ENCODE measurements around the gene ZNF385C.

The ZNF385C gene

DNA sequence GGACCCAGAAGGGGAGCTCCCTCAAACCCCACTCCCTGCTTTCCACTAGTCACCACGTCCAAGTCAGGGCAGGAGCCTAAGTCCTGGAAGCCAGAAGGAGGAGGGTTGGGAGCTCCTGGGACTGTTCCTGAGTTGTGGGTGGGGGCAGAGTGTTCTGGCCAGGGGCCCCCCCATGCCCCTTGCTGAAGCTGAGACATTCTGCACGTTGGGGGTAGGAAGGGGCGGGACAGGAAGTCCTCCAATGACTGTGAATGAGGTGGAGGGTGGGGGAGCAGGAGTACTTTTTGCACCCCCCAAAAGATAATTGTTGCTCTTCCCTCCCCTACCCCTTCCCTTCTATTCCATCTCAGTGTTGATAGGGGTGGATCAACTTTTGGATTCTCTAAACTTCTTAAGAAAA, 26.5 kb downstream of the ZNF385C start:
- DNase-seq = no peak
- TF ChIP-seq, protein P1, sequence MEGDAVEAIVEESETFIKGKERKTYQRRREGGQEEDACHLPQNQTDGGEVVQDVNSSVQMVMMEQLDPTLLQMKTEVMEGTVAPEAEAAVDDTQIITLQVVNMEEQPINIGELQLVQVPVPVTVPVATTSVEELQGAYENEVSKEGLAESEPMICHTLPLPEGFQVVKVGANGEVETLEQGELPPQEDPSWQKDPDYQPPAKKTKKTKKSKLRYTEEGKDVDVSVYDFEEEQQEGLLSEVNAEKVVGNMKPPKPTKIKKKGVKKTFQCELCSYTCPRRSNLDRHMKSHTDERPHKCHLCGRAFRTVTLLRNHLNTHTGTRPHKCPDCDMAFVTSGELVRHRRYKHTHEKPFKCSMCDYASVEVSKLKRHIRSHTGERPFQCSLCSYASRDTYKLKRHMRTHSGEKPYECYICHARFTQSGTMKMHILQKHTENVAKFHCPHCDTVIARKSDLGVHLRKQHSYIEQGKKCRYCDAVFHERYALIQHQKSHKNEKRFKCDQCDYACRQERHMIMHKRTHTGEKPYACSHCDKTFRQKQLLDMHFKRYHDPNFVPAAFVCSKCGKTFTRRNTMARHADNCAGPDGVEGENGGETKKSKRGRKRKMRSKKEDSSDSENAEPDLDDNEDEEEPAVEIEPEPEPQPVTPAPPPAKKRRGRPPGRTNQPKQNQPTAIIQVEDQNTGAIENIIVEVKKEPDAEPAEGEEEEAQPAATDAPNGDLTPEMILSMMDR (IDR thresholded peaks at IDR 0.05; ENCODE audit: low read depth, low read length, missing control alignments) = no peak
- Histone ChIP-seq H3K36me3 (replicated peaks) (no peaks in the 10 kb centered on the region), H3K27me3 (replicated peaks) (peaks cover 12% of the 10 kb centered on the region), H3K4me3 (ENCODE audit: low read depth, low read length) (no peak overlapping the region), H3K27ac (no peak overlapping the region)
- in situ Hi-C loops (cut with HindIII; ENCODE audit: low pct_ligation_motif_present, low sequenced_read_pairs) = no loop called here

DNA sequence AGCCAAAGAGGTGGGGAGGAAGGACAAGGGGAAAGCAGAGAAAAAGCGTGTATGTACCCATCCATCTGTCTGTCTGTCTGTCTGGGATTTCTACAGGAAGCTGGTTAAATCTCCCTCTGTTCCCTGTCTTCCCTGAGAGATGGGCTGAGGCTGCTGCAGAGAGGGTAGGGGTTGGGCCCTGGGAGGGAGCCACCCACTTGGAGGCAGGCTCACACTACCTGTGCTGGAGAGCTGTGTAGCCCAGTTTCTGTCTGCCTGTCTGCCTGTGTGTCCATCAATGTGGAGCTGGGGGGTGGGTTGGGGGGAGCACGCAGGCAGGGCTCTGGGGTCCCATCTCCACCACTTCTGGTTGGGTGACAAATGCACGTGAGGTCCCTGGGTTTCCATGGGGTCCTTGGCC, 29.3 kb downstream of the ZNF385C start:
- H3K27me3 ChIP-seq (replicated peaks) = peaks cover 12% of the 10 kb centered on the region
- no peaks in the 10 kb centered on the region for H3K36me3 ChIP-seq (replicated peaks)
- H3K4me3 ChIP-seq (ENCODE audit: low read depth, low read length) = no peak overlapping the region
- DNase-seq = no peak
- in situ Hi-C loops (cut with HindIII; ENCODE audit: low pct_ligation_motif_present, low sequenced_read_pairs) = no loop called here
- TF ChIP-seq, protein P1 (IDR thresholded peaks at IDR 0.05; ENCODE audit: low read depth, low read length, missing control alignments) = no peak
- H3K27ac ChIP-seq = no peak overlapping the region

DNA sequence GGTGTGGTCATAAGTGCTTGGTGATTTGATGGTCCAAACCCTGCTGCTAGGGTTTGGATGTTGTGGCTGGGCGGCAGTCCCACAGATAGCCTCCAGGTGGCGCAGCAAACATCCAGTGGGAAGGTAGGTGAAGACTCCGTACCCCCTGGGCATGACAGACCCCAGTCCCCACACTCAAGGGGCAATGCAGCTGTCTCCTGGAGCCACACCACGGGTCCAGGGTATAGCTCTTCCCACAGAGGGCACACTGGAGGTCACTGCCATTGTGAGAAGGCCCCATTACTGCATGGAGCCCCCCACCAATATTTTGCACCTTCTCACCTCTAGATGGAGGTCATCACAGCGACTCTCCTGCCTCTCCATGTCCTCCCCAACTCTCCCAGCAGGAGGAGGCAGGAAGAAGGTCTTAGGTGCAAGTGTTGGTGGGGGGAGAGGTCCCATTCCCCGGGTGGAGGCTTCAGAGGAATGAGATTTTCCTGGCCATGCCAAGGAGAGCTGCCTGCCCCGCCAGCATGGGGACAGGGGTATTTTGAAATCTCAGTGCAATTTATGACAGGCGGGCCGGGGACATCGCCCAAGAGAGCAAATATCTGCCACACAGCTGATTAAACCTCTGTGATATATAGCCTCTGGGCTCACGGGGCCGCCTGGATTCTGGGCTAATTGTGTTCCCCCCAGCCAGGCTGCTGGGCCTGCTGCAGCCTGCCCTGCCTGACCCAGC, 30.7 kb downstream of the ZNF385C start:
- H3K36me3 ChIP-seq (replicated peaks) = no peaks in the 10 kb centered on the region
- H3K4me3 ChIP-seq (ENCODE audit: low read depth, low read length) = no peak overlapping the region
- DNase-seq = peak; percentile 46
- in situ Hi-C loops (cut with HindIII; ENCODE audit: low pct_ligation_motif_present, low sequenced_read_pairs) = no loop called here
- H3K27me3 ChIP-seq (replicated peaks) = peaks cover 11% of the 10 kb centered on the region
- H3K27ac ChIP-seq = no peak overlapping the region
- TF ChIP-seq, protein P1 (IDR thresholded peaks at IDR 0.05; ENCODE audit: low read depth, low read length, missing control alignments) = peak; percentile 95

DNA sequence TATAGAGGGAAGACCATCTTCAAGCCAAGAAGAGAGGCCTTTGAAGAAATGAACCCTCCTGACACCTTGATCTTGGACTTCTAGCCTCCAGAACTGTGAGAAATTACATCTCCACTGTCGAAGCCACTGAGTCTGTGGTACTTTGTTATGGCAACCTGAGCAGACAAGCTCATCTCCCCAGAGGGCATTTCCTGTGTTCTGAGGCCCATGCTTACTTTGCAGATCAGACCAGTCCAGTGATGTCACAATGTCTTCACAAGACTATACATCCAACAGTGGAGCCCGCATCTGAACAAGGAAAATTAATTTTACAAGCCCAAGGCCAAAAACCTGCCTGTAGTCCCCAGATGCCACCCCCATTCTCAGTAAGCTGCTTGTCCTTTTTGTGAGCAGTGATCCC, 33.1 kb downstream of the ZNF385C start:
- in situ Hi-C loops (cut with HindIII; ENCODE audit: low pct_ligation_motif_present, low sequenced_read_pairs) = no loop called here
- no peak for DNase-seq

DNA sequence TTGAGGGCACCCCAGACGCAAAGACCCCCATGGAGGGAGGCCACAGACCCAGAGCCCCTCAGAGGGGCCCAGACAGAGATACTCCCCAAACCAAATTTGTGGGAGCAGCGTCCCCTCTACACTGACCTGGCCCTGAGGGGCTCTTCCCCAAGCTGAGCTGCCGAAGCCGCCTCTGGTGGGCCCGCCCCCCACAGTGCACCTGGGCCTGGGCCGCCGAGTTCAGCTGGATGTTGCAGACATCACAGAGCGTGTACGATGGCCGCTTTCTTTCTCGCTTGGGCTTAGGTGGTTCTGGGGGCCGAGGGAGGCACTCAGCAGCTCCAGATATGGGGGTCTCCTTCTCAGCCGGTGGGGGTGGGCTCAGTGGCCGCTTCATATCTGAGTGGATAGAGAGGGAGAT, 35.6 kb downstream of the ZNF385C start:
- in situ Hi-C loops (cut with HindIII; ENCODE audit: low pct_ligation_motif_present, low sequenced_read_pairs) = no loop called here
- DNase-seq = no peak
- TF ChIP-seq, protein P1 (IDR thresholded peaks at IDR 0.05; ENCODE audit: low read depth, low read length, missing control alignments) = no peak

More for the DNA sequence above, 33.1 kb downstream of the ZNF385C start:
- Histone ChIP-seq H3K4me3 (ENCODE audit: low read depth, low read length) (no peak overlapping the region), H3K27me3 (replicated peaks) (no peaks in the 10 kb centered on the region), H3K27ac (no peak overlapping the region), H3K36me3 (replicated peaks) (no peaks in the 10 kb centered on the region)
- TF ChIP-seq, protein P1 (IDR thresholded peaks at IDR 0.05; ENCODE audit: low read depth, low read length, missing control alignments) = no peak

More for the DNA sequence above, 35.6 kb downstream of the ZNF385C start:
- H3K4me3 ChIP-seq (ENCODE audit: low read depth, low read length) = no peak overlapping the region
- H3K27me3 ChIP-seq (replicated peaks) = no peaks in the 10 kb centered on the region
- H3K27ac ChIP-seq = no peak overlapping the region
- no peaks in the 10 kb centered on the region for H3K36me3 ChIP-seq (replicated peaks)
